Panc1 (cell line): Measurements from ENCODE around the gene LY6G6F.

Source experiments
- POLR2AphosphoS5 ChIP-seq: IDR thresholded peaks from 2 replicates; pipeline ENCODE4 v1.6.1; 2012; ENCODE audit warnings: mild to moderate bottlenecking, low read depth, low read length, moderate library complexity
- TCF7L2 ChIP-seq: IDR thresholded peaks from 2 replicates; pipeline ENCODE4 v1.6.1; 2011; ENCODE audit warnings: mild to moderate bottlenecking, low read depth, low read length, inconsistent platforms
- TF ChIP-seq, protein P1 (sequence below): fragments of 450-650 bp; IDR thresholded peaks from 2 replicates; pipeline ENCODE4 v1.5.1; 2017; ENCODE audit warnings: mild to moderate bottlenecking
- TF ChIP-seq, protein P2 (sequence below), 2 experiments: IDR thresholded peaks; 2 replicates each; pipeline ENCODE4 v1.6.1; 2011 to 2012; ENCODE audit warnings: low read depth in 2 of 2, control low read depth in 1 of 2, low read length in 1 of 2, mild to moderate bottlenecking in 1 of 2, moderate library complexity in 1 of 2; ENCODE audit not compliant: insufficient read depth in 1 of 2

DNA sequence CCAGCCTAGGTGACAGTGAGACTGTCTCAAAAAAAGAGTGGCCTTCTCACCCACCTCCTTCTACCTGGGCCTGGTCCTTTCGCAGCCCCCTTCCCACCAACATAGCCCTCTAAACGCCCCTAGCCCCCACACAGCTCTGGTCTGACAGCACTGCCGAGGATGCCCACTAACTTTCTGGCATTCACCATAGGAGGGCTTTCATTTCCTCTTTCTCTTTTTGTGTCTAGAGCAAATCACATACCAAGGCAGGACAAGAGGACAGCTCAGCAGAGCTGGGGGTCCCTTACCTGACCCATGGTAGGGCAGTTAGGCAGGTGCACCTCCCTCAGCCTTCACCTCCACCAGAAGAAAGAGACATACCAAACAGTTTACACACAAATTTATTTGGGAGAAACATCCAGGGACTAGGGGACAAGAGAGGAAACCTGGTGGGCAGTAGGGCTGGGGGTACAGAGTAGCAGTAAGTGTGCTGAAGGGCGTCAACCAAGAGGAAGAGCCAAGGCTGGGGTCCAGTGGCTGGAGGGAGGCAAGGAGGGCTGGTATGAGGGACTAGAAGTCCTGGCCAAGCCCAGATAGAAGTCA, 30.3 kb upstream of the LY6G6F start:
- TF ChIP-seq, protein P1, sequence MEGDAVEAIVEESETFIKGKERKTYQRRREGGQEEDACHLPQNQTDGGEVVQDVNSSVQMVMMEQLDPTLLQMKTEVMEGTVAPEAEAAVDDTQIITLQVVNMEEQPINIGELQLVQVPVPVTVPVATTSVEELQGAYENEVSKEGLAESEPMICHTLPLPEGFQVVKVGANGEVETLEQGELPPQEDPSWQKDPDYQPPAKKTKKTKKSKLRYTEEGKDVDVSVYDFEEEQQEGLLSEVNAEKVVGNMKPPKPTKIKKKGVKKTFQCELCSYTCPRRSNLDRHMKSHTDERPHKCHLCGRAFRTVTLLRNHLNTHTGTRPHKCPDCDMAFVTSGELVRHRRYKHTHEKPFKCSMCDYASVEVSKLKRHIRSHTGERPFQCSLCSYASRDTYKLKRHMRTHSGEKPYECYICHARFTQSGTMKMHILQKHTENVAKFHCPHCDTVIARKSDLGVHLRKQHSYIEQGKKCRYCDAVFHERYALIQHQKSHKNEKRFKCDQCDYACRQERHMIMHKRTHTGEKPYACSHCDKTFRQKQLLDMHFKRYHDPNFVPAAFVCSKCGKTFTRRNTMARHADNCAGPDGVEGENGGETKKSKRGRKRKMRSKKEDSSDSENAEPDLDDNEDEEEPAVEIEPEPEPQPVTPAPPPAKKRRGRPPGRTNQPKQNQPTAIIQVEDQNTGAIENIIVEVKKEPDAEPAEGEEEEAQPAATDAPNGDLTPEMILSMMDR = no peak
- TF ChIP-seq POLR2AphosphoS5 (no peak), TCF7L2 (no peak)
- TF ChIP-seq, protein P2, sequence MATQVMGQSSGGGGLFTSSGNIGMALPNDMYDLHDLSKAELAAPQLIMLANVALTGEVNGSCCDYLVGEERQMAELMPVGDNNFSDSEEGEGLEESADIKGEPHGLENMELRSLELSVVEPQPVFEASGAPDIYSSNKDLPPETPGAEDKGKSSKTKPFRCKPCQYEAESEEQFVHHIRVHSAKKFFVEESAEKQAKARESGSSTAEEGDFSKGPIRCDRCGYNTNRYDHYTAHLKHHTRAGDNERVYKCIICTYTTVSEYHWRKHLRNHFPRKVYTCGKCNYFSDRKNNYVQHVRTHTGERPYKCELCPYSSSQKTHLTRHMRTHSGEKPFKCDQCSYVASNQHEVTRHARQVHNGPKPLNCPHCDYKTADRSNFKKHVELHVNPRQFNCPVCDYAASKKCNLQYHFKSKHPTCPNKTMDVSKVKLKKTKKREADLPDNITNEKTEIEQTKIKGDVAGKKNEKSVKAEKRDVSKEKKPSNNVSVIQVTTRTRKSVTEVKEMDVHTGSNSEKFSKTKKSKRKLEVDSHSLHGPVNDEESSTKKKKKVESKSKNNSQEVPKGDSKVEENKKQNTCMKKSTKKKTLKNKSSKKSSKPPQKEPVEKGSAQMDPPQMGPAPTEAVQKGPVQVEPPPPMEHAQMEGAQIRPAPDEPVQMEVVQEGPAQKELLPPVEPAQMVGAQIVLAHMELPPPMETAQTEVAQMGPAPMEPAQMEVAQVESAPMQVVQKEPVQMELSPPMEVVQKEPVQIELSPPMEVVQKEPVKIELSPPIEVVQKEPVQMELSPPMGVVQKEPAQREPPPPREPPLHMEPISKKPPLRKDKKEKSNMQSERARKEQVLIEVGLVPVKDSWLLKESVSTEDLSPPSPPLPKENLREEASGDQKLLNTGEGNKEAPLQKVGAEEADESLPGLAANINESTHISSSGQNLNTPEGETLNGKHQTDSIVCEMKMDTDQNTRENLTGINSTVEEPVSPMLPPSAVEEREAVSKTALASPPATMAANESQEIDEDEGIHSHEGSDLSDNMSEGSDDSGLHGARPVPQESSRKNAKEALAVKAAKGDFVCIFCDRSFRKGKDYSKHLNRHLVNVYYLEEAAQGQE (IDR thresholded peaks at IDR 0.05; ENCODE audit: insufficient read depth in 1 of 2, low read depth in 2 of 2, low read length in 1 of 2) = no peak
